Loucy (cell line): ENCODE measurements around the gene RPS8.

ENCODE experiments used
- CTCF ChIP-seq: fragments of 200-600 bp; sonication (generic); conservative IDR thresholded peaks from 2 replicates; pipeline ENCODE4 v1.5.1; 2014; ENCODE audit warnings: mild to moderate bottlenecking, antibody characterized with exemption, low read length
- EZH2phosphoT487 ChIP-seq: fragments of 200-600 bp; IDR thresholded peaks from 2 replicates; pipeline ENCODE4 v1.6.1; 2018; ENCODE audit warnings: antibody characterized with exemption, mild to moderate bottlenecking, moderate library complexity, borderline replicate concordance

- TF ChIP-seq CTCF (no peak), EZH2phosphoT487 (no peak)
Measured at GRCh38 chr1:44743211-44743610, 32.1 kb upstream of the RPS8 start.
